Cerebellar nuclear complex (tissue), 1 donor: Measurements from ENCODE around the gene ACR.

Experiments
- DNase-seq, 2 experiments: peaks; one replicate each; lab custom pipeline; 2025; lab: John Stamatoyannopoulos, UW

ACR gene

GRCh38 chr22:50702821-50703725 lies 34.9 kb upstream of the ACR start:
- no peak for DNase-seq

- DNase-seq = no peak
Observed at GRCh38 chr22:50703726-50704509, 34.1 kb upstream of the ACR start.

DNA sequence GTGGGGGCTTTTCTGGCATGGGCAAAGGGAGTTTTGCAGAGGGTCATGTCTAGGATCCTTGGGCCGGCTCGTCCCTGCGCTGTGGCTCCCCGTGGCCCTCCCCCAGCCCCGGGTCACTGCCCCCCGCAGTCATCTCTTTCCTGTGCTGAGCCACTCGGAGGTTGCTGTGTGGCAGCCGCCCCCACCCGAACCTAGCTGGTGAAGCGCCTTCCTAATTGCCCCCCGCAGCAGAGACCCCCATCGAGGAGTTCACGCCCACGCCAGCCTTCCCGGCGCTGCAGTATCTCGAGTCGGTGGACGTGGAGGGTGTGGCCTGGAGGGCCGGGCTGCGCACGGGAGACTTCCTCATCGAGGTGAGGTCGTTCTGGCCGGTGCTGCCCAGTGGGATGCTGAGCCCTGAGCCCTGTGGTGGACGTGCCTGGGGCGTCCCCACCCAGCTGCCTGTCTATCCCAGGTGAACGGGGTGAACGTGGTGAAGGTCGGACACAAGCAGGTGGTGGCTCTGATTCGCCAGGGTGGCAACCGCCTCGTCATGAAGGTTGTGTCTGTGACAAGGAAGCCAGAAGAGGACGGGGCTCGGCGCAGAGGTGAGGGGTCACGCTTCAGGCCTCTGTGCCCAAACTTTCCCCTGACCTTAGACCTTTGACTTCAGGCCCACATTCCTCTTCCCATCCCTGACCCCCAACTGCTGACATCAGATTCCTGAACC lies 33.3 kb upstream of the ACR start:
- DNase-seq = no peak

DNA sequence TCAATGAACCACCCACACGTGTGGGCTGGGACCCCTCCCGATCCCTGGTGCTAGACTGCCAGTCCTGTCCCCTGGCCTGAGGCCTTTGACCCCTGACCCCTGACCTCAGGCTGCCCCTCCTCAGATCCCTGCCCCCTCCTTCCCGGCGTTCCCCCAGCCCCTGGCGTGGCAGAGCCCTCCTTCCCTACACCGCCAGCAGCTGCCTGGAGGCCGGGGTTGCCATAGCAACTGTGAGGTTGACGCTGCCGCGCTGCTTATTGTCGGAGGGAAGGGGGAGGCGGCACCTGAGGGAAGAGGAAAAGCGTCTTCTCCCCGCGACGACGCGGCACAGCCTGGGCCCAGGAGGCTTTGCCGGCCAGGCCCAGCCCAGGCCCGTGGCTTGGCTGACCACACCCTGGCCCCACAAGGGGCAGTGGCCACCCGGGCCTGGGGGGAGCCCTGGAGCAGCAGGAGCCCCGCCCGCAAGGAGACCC lies 32.7 kb upstream of the ACR start:
- no peak for DNase-seq

GRCh38 chr22:50705851-50706351 lies 32.1 kb upstream of the ACR start:
- DNase-seq = no peak

DNA sequence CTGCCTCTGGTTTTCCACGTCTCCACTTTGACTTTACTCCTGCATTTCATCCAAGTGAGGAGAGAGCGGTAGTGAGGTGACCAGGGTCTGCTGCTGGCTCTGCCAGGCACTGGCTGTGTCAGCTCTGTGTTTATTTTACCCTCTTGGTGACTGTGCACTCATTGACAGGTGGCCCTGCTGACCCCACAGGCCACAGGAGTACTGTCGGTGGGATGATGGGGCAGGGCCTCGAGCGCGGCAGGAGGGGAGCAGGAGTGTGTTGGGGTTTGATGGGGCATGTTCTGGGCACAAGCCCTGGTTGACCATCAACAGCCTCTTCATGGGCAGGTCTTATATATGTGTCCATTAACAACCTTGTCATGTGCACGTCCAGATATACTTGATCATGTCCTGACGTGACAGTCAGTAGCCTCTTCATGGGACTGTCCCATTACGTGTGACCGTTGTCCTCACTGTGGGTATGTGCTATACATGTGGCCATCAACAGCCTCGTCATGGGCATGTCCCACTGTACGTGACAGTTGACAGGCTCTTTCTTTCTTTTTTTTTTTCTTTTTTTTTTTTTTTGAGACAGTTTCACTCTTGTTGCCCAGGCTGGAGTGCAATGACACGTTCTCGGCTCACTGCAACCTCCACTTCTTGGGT lies 31.4 kb upstream of the ACR start:
- no peak for DNase-seq

DNA sequence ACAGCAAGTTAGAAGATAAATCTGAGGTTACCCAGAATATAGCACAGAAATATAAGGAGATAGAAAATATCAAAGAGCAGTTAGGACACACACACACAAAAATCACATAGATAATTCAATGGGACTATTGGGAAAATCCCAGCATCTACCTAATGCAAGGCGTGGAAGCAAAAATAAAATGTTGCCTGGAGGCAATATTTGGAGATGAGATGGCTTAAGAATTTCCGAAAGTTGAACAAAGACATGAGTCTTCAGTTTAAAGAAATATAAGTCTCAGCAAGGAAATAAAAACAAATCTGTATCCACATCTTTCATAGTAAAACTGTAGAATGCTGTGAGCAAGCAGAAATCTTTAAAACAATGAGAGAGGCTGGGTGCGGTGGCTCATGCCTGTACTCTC lies 29.5 kb upstream of the ACR start:
- DNase-seq = no peak

GRCh38 chr22:50708996-50709395 lies 29.0 kb upstream of the ACR start:
- DNase-seq = no peak

DNA sequence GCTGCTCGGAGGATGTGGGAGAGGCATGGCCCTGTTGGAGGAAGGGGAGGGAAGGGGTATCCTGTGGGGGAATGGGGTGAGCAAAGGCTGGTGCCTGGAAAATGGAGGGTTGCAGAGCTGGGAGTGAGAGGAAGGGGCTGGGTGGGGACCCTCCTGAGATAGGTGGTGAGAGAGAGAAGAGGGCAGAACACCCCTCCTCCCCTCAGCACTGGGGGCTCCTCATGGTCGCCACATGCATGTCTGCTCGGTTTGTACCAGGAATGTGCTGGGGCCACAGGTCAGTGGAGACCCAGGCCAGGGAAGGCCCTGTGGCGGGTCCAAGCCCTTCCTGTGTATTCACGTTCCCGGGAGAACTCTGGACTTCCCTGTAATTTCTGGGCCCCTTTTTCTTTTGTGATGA lies 27.8 kb upstream of the ACR start:
- DNase-seq = no peak

GRCh38 chr22:50710886-50711285 lies 27.1 kb upstream of the ACR start:
- no peak for DNase-seq

- no peak for DNase-seq
Observed at GRCh38 chr22:50711446-50712340, 26.3 kb upstream of the ACR start.

- DNase-seq = no peak
Observed at GRCh38 chr22:50712341-50713007, 25.5 kb upstream of the ACR start.

- DNase-seq = no peak
Observed at GRCh38 chr22:50713008-50713385, 25.0 kb upstream of the ACR start.

- no peak for DNase-seq
Observed at GRCh38 chr22:50713571-50714056, 24.4 kb upstream of the ACR start.

GRCh38 chr22:50714150-50714549 lies 23.9 kb upstream of the ACR start:
- DNase-seq = no peak

- DNase-seq = no peak
Observed at GRCh38 chr22:50714631-50715179, 23.3 kb upstream of the ACR start.

- no peak for DNase-seq
Observed at GRCh38 chr22:50715250-50715649, 22.8 kb upstream of the ACR start.

DNA sequence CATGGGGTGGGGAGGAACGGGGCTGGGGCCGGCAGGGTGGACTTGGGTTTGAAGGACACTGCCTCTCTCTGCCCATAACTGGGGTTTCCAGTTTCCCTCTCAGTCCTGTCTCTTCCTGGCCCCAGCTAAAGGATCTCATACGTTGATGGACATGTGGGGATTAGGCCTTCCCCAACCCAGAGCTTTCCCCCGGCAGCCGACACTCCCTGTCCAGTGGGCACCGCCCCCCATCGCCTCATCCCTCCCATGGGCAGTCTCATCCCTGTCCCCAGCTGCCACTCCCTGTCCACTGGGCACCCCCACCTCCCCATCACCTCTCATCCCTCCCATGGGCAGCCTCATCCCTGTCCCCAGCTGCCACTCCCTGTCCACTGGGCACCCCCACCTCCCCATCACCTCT lies 22.2 kb upstream of the ACR start:
- DNase-seq = no peak

DNA sequence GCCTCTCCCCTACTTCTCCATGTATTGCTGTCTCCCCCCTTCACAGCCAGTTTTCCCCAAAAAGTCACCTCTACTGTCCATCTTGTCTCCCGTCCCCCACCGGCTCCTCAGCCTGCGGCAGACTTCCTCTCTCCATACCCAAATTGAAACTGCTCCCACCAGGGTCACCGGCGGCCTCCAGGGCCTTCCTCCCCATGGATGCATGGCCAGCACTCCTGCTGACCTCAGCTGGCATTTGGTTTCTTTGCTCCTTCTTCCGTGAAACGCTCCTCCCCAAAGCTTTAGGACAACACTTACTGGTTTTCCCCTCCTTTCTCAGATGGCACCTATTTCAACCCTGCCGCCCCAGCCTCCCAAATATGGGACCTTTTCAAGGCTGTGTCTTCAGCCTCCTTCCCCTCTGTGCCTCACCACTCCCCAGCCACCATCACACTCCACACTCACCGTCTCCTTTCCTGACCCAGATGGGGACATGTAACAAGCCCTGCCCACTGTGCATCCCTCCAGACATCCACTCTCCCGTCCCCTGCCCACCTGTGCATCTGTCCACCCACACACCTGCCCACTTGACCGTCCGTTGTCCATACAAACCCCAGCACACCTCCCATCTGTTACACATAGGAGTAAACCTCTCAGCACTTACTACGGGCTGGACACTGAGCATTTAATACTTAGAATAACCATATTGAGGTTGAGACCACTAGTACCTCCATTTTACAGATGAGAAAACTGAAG lies 21.5 kb upstream of the ACR start:
- no peak for DNase-seq
